ENCODE data around the gene DNAJA4.

Gene DNAJA4

GRCh38 chr15:78282324-78282723, 18.0 kb downstream of the DNAJA4 start:
- no peak for DNase-seq

DNA sequence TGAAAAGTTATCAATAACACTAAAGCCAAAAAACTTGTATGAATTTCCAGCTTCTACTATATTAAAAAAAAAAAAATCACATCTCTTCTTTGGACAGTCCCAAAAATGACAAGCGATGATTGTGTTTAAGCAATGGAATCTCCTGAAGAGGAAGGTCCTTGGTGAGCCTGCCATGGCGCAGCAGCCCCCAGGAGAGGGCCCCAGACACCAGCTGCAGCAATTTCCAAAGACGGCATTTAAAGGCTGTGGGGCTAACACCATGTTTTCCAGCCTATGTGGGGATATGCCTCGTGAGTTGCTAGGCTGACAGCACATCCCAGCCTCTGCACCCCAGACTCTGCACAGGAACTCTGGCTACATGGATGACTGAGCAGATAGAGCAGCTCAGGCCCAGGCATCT, 20.4 kb downstream of the DNAJA4 start:
- no peak for DNase-seq

GRCh38 chr15:78290222-78290621, 25.9 kb downstream of the DNAJA4 start:
- DNase-seq, result no peak

- no peak for DNase-seq
Observed at GRCh38 chr15:78291052-78291451, 26.7 kb downstream of the DNAJA4 start.

DNA sequence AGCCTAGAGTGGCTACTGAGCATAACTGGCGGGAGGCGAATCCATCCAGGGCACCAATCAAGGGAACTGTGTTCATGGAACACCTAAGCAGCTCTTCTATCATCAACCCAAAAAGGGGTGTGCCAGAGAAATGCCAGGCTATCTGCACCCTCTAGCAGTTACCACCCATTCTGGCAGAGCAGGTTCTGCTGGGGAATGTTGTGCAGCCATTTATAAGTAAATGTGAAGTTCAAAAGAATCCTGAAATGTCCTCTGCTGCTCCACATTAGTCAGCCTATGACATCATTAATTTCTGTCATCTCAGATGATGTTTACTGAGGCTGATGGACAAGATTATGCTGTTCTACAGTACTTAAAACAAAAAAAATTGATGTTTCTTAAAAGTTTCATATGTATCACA, 27.3 kb downstream of the DNAJA4 start:
- DNase-seq, result no peak

GRCh38 chr15:78292219-78292618, 27.9 kb downstream of the DNAJA4 start:
- no peak for DNase-seq

DNA sequence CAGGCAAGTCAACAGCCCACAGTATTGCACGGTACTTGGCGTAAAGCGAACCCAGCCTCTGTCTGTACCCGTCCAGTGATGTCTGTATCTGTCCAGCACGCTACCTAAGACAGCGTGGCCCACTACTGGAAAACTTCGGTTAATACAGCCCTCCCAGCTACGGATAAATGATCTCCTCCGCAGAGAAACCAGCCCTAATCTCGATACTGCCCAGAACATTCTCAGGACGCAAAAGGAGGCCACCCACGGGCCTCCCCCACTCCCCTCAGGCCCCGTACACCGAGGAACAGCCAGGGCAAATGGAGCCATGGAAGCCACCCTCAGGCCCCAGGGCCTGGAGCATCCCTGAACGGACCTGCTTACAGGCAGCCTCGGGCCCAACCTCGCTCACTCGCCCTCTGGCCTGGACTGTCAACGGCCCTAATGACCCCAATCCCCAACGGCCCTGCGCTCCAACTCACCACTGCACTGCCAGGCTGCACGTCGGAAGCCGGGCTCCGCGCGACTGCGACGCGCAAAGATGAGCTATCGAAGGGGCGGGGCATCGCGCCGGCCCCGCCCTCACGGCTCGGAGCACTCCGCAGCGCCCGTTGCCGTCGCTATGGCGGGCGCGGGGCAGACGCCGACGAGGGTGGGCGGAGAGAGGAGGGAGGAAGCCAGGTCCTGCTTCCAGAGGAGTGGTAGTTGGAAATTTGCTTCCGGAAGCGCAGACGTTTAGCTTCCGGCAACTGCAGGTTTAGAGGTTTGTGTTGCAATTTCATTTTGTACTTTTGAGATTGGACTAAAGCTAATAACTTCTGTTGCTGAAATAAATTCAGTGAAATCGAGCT, 35.0 kb downstream of the DNAJA4 start, which contains the start of gene SKIC8:
Gene SKIC8, minus strand, starts transcription at position 509 of the 830 bp plus-strand sequence. CDS start 3,923 bp downstream, outside the sequence.
- DNase-seq, result peak; percentile 23 to 89 (median 80)

DNA sequence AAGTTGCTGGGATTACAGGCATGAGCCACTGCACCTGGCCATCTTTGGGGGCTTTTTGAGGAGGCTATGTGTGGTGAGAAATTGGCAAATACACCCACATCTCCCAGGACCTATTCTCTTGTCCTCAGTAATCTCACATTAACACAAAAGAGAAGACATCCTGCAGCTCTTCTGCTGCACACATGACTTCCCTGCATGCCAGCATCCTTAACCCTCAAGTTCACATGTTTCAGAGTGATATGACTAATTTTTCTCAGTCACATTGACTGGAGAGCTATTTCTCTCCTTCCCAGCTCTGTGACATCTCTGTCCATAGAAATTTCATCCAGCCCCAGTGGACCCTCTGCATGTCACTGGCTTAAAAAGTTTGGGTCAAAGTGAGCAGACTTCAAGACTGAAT, 37.0 kb downstream of the DNAJA4 start:
- DNase-seq, result no peak

DNA sequence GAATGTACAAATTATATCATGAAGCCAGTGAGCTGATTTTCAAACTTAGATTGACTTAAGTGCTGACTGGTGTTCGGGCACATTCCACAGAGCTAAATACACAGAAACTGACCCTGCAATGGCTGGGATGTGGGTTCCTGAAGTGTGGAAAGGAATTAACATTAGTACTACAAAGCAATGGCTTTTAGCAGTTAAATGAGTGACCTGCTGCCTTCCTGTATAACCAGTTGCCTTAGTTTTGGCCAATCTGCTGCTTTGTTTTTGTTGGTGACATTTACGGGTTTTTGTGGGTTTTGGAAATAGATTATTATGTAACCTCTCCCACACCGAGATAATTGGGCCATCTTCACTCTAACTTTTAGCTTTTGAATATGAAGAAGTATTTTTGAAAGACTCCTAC, 37.5 kb downstream of the DNAJA4 start:
- no peak for DNase-seq

DNA sequence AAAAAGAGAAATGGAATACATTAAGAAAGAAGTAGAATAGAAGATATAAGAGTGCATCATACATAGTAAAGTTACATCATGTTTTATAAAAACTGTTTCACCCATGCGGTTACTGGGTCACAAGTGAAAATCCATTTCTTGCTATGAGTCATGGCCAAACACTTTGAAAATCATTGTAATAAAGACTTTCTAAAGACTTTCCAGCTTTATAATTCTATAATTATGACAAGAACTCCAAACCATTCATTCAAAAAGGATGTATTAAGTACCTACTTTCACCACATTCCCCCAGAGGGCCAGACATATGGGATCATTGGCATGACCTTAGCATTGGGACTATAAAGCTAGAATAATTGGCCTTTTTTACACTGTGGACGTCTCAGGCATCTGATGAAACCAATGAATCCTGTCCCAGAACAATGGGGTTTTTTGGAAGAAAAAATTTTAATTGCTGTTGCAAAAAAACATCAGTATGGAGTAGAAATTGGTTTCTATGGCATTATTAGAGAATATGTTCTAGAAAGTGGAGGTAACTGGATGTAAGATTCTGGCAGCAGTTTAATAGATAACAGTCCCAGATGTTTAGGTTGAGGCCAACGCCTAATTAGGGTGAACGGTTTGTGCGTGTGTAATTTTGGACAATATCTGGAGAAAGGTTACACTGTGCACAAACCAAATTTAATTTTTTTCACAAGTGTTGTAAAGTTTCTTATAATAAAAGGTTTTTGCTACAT, 38.4 kb downstream of the DNAJA4 start:
- no peak for DNase-seq

DNA sequence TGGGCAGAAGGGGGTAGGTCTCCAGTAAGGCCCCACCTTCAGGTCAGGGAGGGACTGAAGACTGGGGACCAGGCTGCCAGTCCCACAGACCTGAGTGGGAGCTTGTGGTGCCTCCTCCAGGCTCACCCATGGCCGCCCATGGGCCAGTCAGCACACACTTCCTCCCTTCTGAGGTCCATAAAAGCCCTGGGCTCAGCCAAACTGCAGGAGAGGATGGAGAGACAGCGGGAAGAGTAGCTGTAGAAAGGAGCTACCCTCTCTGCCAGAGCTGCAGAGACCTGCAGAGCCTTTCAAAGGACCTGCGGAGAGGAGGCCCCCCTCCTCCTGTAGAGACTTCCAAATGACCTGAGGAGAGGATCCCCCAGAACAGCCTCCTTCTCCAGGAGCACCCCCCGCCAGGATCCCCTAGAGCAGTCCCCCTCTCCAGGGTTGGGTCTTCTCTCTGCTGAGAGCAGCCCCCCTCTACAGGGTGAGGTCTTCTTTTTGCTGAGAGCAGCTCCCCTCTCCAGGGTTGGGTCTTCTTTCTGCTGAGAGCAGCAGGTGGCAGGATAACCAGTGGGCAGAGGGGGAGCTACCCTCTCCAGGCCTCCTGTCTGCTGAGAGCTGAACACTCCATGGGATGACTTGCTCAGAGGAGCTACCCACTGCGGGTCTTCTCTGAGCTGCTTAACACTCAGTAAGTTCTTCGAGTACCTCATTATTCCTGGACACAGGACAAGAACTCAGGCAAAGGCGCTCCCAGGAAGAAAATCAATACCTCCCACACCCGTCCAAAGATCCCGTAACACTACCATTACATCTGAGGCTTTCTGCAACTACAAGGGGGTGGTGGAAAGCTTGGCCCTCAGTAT, 40.1 kb downstream of the DNAJA4 start:
- no peak for DNase-seq

DNA sequence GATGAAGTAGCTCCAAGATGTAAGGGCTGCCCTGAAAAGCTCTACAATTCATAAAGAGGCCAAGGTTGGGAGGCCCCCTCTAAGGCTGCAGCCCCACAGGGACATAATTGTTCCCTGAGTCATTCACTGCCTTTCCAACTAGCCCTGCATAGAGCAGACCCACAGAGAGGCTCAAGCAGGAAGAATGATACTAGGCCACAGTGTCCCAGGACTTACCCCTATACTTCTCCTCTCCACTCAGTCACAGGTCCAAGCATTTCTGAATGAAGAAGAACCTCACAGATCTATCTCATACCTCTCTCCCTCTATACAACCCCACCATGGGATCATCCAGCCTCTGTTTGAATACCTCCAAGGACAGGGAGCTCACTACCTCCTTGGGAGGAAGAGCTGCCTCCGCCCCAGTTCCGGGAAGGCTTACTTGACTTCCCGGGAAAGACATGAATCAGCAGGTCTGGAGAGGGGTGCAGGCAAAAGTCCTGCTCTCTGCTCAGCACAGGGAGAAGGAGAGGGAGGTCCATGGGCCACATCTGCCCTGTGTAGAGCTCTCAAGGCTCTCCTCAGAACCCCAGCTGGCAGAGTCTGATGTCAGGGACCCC, 41.9 kb downstream of the DNAJA4 start:
- no peak for DNase-seq

DNA sequence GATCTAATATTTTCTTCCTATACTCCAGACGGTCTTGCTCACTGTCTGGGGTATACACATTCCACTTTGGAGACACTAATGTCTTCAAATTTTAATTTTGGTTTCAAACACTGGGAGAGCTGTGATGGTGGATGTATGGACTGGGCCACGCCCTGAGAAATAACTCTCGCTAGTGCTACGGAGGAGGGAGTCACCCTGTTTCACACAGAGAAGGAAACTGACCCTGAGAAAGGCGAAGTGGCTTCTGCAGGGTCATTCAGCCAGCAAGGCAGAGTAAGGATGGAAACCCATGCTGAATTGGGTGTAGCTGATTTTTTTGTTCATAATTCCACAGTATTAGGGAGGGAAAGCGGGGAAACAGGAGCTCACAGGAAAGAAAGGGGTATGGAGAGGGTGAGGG, 43.6 kb downstream of the DNAJA4 start:
- no peak for DNase-seq

GRCh38 chr15:78308422-78309032, 44.2 kb downstream of the DNAJA4 start:
- peak in 12 of 14 donors; percentile 5 to 62 (median 25) for DNase-seq

DNA sequence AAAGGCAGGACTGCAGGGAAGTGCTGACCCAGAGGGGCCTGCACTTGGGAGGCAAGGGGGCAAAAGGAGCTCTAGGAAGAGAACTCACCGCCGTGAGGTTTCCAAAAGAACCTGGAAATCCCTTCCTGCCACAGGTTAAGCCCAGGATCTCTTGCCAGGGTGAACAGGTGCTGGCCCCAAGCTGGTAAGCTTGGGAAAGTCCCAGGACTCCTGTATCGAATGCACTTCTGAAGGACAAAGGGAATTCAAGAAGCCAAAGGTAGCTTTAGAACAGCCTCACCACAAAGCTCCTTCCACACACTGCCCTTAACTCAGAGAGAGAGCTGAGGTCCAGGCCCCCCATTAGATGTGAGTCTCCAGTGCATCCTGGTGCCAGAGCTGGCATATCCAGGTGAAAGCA, 46.9 kb downstream of the DNAJA4 start:
- DNase-seq, result no peak

GRCh38 chr15:78312536-78312935, 48.2 kb downstream of the DNAJA4 start:
- no peak for DNase-seq

- DNase-seq, result no peak
Observed at GRCh38 chr15:78312957-78313356, 48.6 kb downstream of the DNAJA4 start.

DNA sequence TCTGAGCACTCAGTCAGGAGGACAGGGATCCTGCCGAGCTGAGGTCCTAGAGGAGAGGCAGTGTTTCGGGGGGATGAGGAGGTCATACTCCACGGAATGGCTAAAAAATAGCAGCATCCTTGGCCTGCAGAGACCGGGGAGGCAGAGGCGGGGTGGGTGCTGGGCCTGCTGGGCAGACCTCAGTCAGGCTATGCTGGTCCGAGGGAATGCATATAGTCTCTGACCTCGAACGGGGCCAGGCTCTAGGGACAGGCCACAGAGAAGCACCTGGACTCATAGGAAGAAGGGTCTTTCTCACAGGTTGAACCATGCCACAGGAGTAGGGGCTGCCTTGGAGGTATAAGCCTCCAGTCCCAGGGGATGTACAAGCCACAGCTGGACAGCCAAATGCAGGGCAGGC, 49.0 kb downstream of the DNAJA4 start:
- DNase-seq, result no peak

GRCh38 chr15:78314181-78314581, 49.8 kb downstream of the DNAJA4 start:
- DNase-seq, result no peak

DNA sequence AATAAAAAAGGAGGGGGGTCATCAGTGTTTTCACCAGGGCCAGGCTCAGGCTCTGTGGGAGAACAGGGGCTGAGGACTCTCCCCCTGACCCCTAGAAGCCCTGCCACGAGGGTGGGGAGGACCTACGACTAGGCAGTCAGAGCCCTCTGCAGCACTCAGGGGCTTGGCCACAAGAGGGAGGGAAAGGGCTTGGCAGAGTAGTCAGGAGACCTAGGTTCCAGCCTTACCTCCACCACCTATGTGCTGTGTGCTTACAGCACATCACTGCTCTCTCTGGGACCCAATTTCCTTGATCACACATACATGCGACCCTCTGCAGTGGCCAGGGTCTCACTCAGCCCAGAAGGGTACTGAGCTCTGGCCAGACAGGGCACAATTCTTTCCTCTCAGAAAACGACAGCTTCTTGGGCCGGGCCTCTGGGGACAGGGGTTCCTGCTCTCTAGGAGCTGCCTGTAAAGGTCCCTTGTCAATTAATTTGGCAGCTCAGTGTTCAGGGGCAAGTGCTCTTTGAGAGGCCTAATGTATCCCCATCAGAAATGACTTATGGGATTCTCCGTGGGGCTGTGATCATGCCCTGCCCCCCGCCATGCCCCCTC, 51.4 kb downstream of the DNAJA4 start:
- peak in 4 of 14 donors; percentile 44 to 59 (median 51) for DNase-seq

- peak in 11 of 14 donors; percentile 34 to 89 (median 71) for DNase-seq
Observed at GRCh38 chr15:78316283-78317083, 52.1 kb downstream of the DNAJA4 start.

Data from C1 segment of cervical spinal cord (tissue), 14 donors.